ENCODE results near the gene LRRC31. TPM values are rescaled to one million over a fixed set of nuclear protein-coding genes. Genes with fewer than 3 reads are reported as not detected.
A peak's percentile ranks its signal among the peaks of the same experiment; 100 is the strongest.

Gene LRRC31
- total RNA-seq, 1 donor from 2014 or later, result not detected

DNA sequence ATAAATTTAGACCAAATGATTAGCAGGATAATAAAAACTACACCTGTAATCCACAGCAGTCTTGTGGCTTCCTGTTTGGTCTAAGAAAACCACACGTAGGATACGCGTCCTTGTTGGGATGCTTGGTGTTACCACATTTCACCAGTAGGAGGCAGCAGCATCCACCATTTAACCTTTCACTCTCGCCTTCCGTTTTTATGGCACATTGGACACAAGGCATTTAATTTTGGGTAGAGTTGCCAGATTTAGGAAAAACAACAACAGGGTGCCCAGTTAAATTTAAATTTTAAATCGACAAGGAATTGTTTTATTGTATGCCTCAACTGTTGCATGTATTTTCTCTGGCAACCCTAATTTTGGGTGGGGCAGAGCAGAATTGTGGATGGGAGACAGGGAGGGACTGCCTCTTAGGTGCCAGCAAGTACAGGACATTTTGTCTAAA, 6.3 kb downstream of the LRRC31 start:
- Histone ChIP-seq H3K4me1 (peaks cover 5% of the 10 kb centered on the region), H3K4me3 (no peak overlapping the region), H3K36me3 (no peaks in the 10 kb centered on the region), H3K9ac (no peak overlapping the region), H3F3A (ENCODE audit: low read depth) (no peaks in the 10 kb centered on the region), H3K27ac (no peak overlapping the region), H4K20me1 (ENCODE audit: low read depth) (no peaks in the 10 kb centered on the region), H3K79me2 (ENCODE audit: low read depth) (no peaks in the 10 kb centered on the region), H2AFZ (replicated peaks) (no peak overlapping the region), H3K27me3 (no peaks in the 10 kb centered on the region), H3K9me3 (ENCODE audit: low read depth) (no peaks in the 10 kb centered on the region), H3K4me2 (no peak overlapping the region)
- peaks cover 7% of the 10 kb centered on the region for H3K27me3 Mint-ChIP-seq (ENCODE audit: insufficient read depth, low read depth)
- no peaks in the 10 kb centered on the region for H3K36me3 Mint-ChIP-seq
- no peak overlapping the region for H3K4me3 Mint-ChIP-seq
- DNase-seq (ENCODE audit: low spot score), result peak; percentile 72
- no peak overlapping the region for H3K27ac Mint-ChIP-seq
- no peaks in the 10 kb centered on the region for H3K4me1 Mint-ChIP-seq
- TF ChIP-seq EZH2 (IDR thresholded peaks at IDR 0.05), result no peak
- no peak for TF ChIP-seq EZH2phosphoT487 (IDR thresholded peaks at IDR 0.05)
- TF ChIP-seq, protein P1, sequence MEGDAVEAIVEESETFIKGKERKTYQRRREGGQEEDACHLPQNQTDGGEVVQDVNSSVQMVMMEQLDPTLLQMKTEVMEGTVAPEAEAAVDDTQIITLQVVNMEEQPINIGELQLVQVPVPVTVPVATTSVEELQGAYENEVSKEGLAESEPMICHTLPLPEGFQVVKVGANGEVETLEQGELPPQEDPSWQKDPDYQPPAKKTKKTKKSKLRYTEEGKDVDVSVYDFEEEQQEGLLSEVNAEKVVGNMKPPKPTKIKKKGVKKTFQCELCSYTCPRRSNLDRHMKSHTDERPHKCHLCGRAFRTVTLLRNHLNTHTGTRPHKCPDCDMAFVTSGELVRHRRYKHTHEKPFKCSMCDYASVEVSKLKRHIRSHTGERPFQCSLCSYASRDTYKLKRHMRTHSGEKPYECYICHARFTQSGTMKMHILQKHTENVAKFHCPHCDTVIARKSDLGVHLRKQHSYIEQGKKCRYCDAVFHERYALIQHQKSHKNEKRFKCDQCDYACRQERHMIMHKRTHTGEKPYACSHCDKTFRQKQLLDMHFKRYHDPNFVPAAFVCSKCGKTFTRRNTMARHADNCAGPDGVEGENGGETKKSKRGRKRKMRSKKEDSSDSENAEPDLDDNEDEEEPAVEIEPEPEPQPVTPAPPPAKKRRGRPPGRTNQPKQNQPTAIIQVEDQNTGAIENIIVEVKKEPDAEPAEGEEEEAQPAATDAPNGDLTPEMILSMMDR (IDR thresholded peaks at IDR 0.05), result peak; percentile 98
- no peaks in the 10 kb centered on the region for H3K9me3 Mint-ChIP-seq

DNA sequence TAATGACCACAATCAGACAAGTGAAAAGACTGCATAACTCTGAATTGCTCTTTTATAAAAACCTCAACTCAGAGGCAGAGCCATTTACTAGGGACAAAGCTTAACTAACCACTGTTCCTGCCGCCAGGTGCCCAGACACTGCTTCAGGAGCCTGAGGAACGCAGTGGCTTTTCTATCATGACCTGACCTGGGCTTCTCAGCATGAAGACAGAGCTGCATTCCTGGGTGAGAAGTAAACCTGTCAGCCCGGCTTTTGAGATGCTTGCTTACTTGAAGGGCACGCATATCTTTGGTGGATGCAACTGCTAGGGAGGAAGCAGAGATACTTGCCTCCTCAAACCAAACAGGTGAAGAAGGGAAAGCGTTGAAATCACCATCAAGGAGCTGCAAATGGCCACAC, 7.9 kb downstream of the LRRC31 start:
- Histone ChIP-seq H3K4me3 (no peak overlapping the region), H3K9ac (no peak overlapping the region), H3K4me2 (no peak overlapping the region), H3K27ac (no peak overlapping the region), H3F3A (ENCODE audit: low read depth) (no peaks in the 10 kb centered on the region), H3K9me3 (ENCODE audit: low read depth) (no peaks in the 10 kb centered on the region), H2AFZ (replicated peaks) (peak overlapping the region; percentile 47), H3K79me2 (ENCODE audit: low read depth) (no peaks in the 10 kb centered on the region), H3K4me1 (peaks cover 5% of the 10 kb centered on the region), H3K27me3 (no peaks in the 10 kb centered on the region), H4K20me1 (ENCODE audit: low read depth) (no peaks in the 10 kb centered on the region), H3K36me3 (no peaks in the 10 kb centered on the region)
- H3K27me3 Mint-ChIP-seq (ENCODE audit: insufficient read depth, low read depth), result peaks cover 7% of the 10 kb centered on the region
- TF ChIP-seq, protein P1 (IDR thresholded peaks at IDR 0.05), result no peak
- no peak for TF ChIP-seq EZH2phosphoT487 (IDR thresholded peaks at IDR 0.05)
- TF ChIP-seq EZH2 (IDR thresholded peaks at IDR 0.05), result no peak
- no peaks in the 10 kb centered on the region for H3K9me3 Mint-ChIP-seq
- H3K4me1 Mint-ChIP-seq, result no peaks in the 10 kb centered on the region
- no peak overlapping the region for H3K27ac Mint-ChIP-seq
- no peak overlapping the region for H3K4me3 Mint-ChIP-seq
- DNase-seq (ENCODE audit: low spot score), result peak; percentile 37
- H3K36me3 Mint-ChIP-seq, result no peaks in the 10 kb centered on the region

DNA sequence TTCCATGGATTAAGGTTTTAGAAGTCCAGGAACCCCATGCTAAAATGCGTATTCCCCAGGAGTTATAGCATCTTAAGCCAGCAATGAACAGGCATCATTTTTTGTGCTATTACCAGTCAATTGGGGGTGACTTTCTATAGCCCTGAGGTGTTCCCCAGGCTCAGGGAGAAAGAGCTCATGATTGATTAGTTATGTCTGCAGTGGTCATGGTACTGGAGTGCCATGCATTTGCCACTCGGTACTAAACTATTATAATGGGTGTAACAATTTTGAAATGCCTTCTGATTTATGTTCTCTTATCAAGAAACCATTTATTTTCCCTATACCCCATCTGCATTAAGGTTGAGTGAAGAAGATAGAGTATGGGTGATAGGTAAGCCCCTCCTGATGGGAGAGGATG, 11.9 kb downstream of the LRRC31 start:
- H3K36me3 Mint-ChIP-seq, result no peaks in the 10 kb centered on the region
- Histone ChIP-seq H3K4me1 (peaks cover 5% of the 10 kb centered on the region), H4K20me1 (ENCODE audit: low read depth) (no peaks in the 10 kb centered on the region), H3K9ac (no peak overlapping the region), H3K36me3 (no peaks in the 10 kb centered on the region), H3K79me2 (ENCODE audit: low read depth) (no peaks in the 10 kb centered on the region), H3K9me3 (ENCODE audit: low read depth) (no peaks in the 10 kb centered on the region), H3K4me2 (no peak overlapping the region), H3K27ac (no peak overlapping the region), H2AFZ (replicated peaks) (no peak overlapping the region), H3F3A (ENCODE audit: low read depth) (no peaks in the 10 kb centered on the region), H3K27me3 (no peaks in the 10 kb centered on the region), H3K4me3 (no peak overlapping the region)
- TF ChIP-seq EZH2 (IDR thresholded peaks at IDR 0.05) (no peak), EZH2phosphoT487 (IDR thresholded peaks at IDR 0.05) (no peak)
- TF ChIP-seq, protein P1 (IDR thresholded peaks at IDR 0.05), result no peak
- H3K27me3 Mint-ChIP-seq (ENCODE audit: insufficient read depth, low read depth), result peaks cover 3% of the 10 kb centered on the region
- H3K4me1 Mint-ChIP-seq, result no peaks in the 10 kb centered on the region
- no peak overlapping the region for H3K27ac Mint-ChIP-seq
- no peaks in the 10 kb centered on the region for H3K9me3 Mint-ChIP-seq
- no peak overlapping the region for H3K4me3 Mint-ChIP-seq
- no peak for DNase-seq (ENCODE audit: low spot score)

Measured in neural progenitor cell (in vitro differentiated cells).